ENCODE data around the gene KDM8.

Gene KDM8

GRCh38 chr16:27233731-27234130, 30.4 kb downstream of the KDM8 start:
- no peak for FAIRE-seq
- DNase-seq (ENCODE audit: insufficient read length, low spot score), result no peak
- TF ChIP-seq TAF1 (IDR thresholded peaks at IDR 0.05; ENCODE audit: low read depth, low read length) (no peak), POU2F2 (IDR thresholded peaks at IDR 0.05; ENCODE audit: low read depth, low read length) (no peak), PAX5 (IDR thresholded peaks at IDR 0.05; ENCODE audit: insufficient read depth, low read length, severe bottlenecking) (no peak), POLR2AphosphoS5 (IDR thresholded peaks at IDR 0.05; ENCODE audit: low read depth, low read length) (no peak), POLR2A (IDR thresholded peaks at IDR 0.05; ENCODE audit: low read depth, low read length) (no peak), SPI1 (IDR thresholded peaks at IDR 0.05; ENCODE audit: low read depth, low read length) (no peak)

- DNase-seq (ENCODE audit: insufficient read length, low spot score), result no peak
- TF ChIP-seq PAX5 (IDR thresholded peaks at IDR 0.05; ENCODE audit: insufficient read depth, low read length, severe bottlenecking) (no peak), POLR2AphosphoS5 (IDR thresholded peaks at IDR 0.05; ENCODE audit: low read depth, low read length) (no peak), POU2F2 (IDR thresholded peaks at IDR 0.05; ENCODE audit: low read depth, low read length) (no peak), POLR2A (IDR thresholded peaks at IDR 0.05; ENCODE audit: low read depth, low read length) (no peak), TAF1 (IDR thresholded peaks at IDR 0.05; ENCODE audit: low read depth, low read length) (no peak), SPI1 (IDR thresholded peaks at IDR 0.05; ENCODE audit: low read depth, low read length) (no peak)
- FAIRE-seq, result no peak
Observed at GRCh38 chr16:27234171-27234570, 30.8 kb downstream of the KDM8 start.

- no peak for TF ChIP-seq TAF1 (IDR thresholded peaks at IDR 0.05; ENCODE audit: low read depth, low read length)
- no peak for TF ChIP-seq PAX5 (IDR thresholded peaks at IDR 0.05; ENCODE audit: insufficient read depth, low read length, severe bottlenecking)
- no peak for TF ChIP-seq POLR2AphosphoS5 (IDR thresholded peaks at IDR 0.05; ENCODE audit: low read depth, low read length)
- no peak for TF ChIP-seq SPI1 (IDR thresholded peaks at IDR 0.05; ENCODE audit: low read depth, low read length)
- TF ChIP-seq POU2F2 (IDR thresholded peaks at IDR 0.05; ENCODE audit: low read depth, low read length), result no peak
- TF ChIP-seq POLR2A (IDR thresholded peaks at IDR 0.05; ENCODE audit: low read depth, low read length), result no peak
- no peak for DNase-seq (ENCODE audit: insufficient read length, low spot score)
- FAIRE-seq, result no peak
Observed at GRCh38 chr16:27234603-27235002, 31.3 kb downstream of the KDM8 start.

GRCh38 chr16:27235055-27235937, 32.0 kb downstream of the KDM8 start:
- DNase-seq (ENCODE audit: insufficient read length, low spot score) (no peak), FAIRE-seq (peak; percentile 9)
- TF ChIP-seq POU2F2 (IDR thresholded peaks at IDR 0.05; ENCODE audit: low read depth, low read length) (no peak), SPI1 (IDR thresholded peaks at IDR 0.05; ENCODE audit: low read depth, low read length) (no peak), TAF1 (IDR thresholded peaks at IDR 0.05; ENCODE audit: low read depth, low read length) (no peak), POLR2AphosphoS5 (IDR thresholded peaks at IDR 0.05; ENCODE audit: low read depth, low read length) (no peak), PAX5 (IDR thresholded peaks at IDR 0.05; ENCODE audit: insufficient read depth, low read length, severe bottlenecking) (no peak), POLR2A (IDR thresholded peaks at IDR 0.05; ENCODE audit: low read depth, low read length) (no peak)

GRCh38 chr16:27235938-27236245, 32.6 kb downstream of the KDM8 start:
- TF ChIP-seq PAX5 (IDR thresholded peaks at IDR 0.05; ENCODE audit: insufficient read depth, low read length, severe bottlenecking) (no peak), TAF1 (IDR thresholded peaks at IDR 0.05; ENCODE audit: low read depth, low read length) (no peak), POU2F2 (IDR thresholded peaks at IDR 0.05; ENCODE audit: low read depth, low read length) (no peak), POLR2AphosphoS5 (IDR thresholded peaks at IDR 0.05; ENCODE audit: low read depth, low read length) (no peak), SPI1 (IDR thresholded peaks at IDR 0.05; ENCODE audit: low read depth, low read length) (no peak), POLR2A (IDR thresholded peaks at IDR 0.05; ENCODE audit: low read depth, low read length) (no peak)
- DNase-seq (ENCODE audit: insufficient read length, low spot score), result no peak
- FAIRE-seq, result no peak

GRCh38 chr16:27236635-27237218, 33.4 kb downstream of the KDM8 start:
- FAIRE-seq (no peak), DNase-seq (ENCODE audit: insufficient read length, low spot score) (no peak)
- TF ChIP-seq POLR2AphosphoS5 (IDR thresholded peaks at IDR 0.05; ENCODE audit: low read depth, low read length), result no peak
- no peak for TF ChIP-seq POU2F2 (IDR thresholded peaks at IDR 0.05; ENCODE audit: low read depth, low read length)
- TF ChIP-seq PAX5 (IDR thresholded peaks at IDR 0.05; ENCODE audit: insufficient read depth, low read length, severe bottlenecking), result no peak
- TF ChIP-seq SPI1 (IDR thresholded peaks at IDR 0.05; ENCODE audit: low read depth, low read length), result no peak
- TF ChIP-seq POLR2A (IDR thresholded peaks at IDR 0.05; ENCODE audit: low read depth, low read length), result no peak
- no peak for TF ChIP-seq TAF1 (IDR thresholded peaks at IDR 0.05; ENCODE audit: low read depth, low read length)

- FAIRE-seq (peak; percentile 85), DNase-seq (ENCODE audit: insufficient read length, low spot score) (no peak)
- TF ChIP-seq SPI1 (IDR thresholded peaks at IDR 0.05; ENCODE audit: low read depth, low read length) (peak; percentile 79), POU2F2 (IDR thresholded peaks at IDR 0.05; ENCODE audit: low read depth, low read length) (0 out of 2 replicates have a peak, but pooled peaks have one; percentile 6), PAX5 (IDR thresholded peaks at IDR 0.05; ENCODE audit: insufficient read depth, low read length, severe bottlenecking) (no peak), POLR2A (IDR thresholded peaks at IDR 0.05; ENCODE audit: low read depth, low read length) (no peak; the same call in 1 of the 2 replicates), TAF1 (IDR thresholded peaks at IDR 0.05; ENCODE audit: low read depth, low read length) (0 out of 2 replicates have a peak, but pooled peaks have one; percentile 40), POLR2AphosphoS5 (IDR thresholded peaks at IDR 0.05; ENCODE audit: low read depth, low read length) (no peak)
Observed at GRCh38 chr16:27237219-27238015, 34.1 kb downstream of the KDM8 start.

GRCh38 chr16:27238016-27238587, 34.8 kb downstream of the KDM8 start:
- FAIRE-seq (peak; percentile 56), DNase-seq (ENCODE audit: insufficient read length, low spot score) (no peak)
- TF ChIP-seq TAF1 (IDR thresholded peaks at IDR 0.05; ENCODE audit: low read depth, low read length) (no peak), POU2F2 (IDR thresholded peaks at IDR 0.05; ENCODE audit: low read depth, low read length) (no peak), SPI1 (IDR thresholded peaks at IDR 0.05; ENCODE audit: low read depth, low read length) (no peak), POLR2AphosphoS5 (IDR thresholded peaks at IDR 0.05; ENCODE audit: low read depth, low read length) (no peak), PAX5 (IDR thresholded peaks at IDR 0.05; ENCODE audit: insufficient read depth, low read length, severe bottlenecking) (no peak), POLR2A (IDR thresholded peaks at IDR 0.05; ENCODE audit: low read depth, low read length) (no peak)
